Measurements from ENCODE around the gene LRP2.

LRP2 gene

GRCh38 chr2:169086893-169087467 lies 275.4 kb downstream of the LRP2 start:
- DNase-seq: no peak

GRCh38 chr2:169082995-169083394 lies 279.3 kb downstream of the LRP2 start:
- DNase-seq: no peak

GRCh38 chr2:169081551-169081950 lies 280.8 kb downstream of the LRP2 start:
- no peak for DNase-seq

- DNase-seq: no peak
These were observed 281.9 kb downstream of the LRP2 start for GRCh38 chr2:169080250-169081069.

- DNase-seq: no peak
These were observed 284.6 kb downstream of the LRP2 start for GRCh38 chr2:169077674-169078240.

Measured in NCI-H2081 (cell line).